Body of pancreas (tissue), 4 donors: ENCODE results near the gene DOCK2.

ENCODE experiments used
- CTCF ChIP-seq, 7 experiments: fragments of 450-650 bp in 4 of 7; fragments of 200-600 bp in 3 of 7; sonication (generic) in 3 of 7; IDR thresholded peaks; one replicate each; pipeline ENCODE4 v1.5.1; 2016 to 2019; ENCODE audit warnings: antibody characterized with exemption in 7 of 7
- POLR2A ChIP-seq, 3 donors: fragments of 450-650 bp; IDR thresholded peaks; one replicate each; pipeline ENCODE4 v1.6.1; 2016; ENCODE audit warnings: antibody characterized with exemption in 3 of 3, mild to moderate bottlenecking in 2 of 3

GRCh38 chr5:169840405-169840804 is 203.3 kb downstream of the DOCK2 start:
- TF ChIP-seq CTCF (IDR thresholded peaks at IDR 0.05) (no peak), POLR2A (IDR thresholded peaks at IDR 0.05) (no peak)
